Fibroblast of lung (primary cell): Measurements from ENCODE around the gene GPR37L1. TPM values are rescaled to one million over a fixed set of nuclear protein-coding genes. Genes with fewer than 3 reads are reported as not detected.

ENCODE experiments used
- DNase-seq, 2 donors: peaks; one replicate each; pipeline versions ENCODE4 v3.0.0 to v3.0.0-alpha.2; 2010; ENCODE audit warnings: low read depth in 2 of 2
- H2AFZ ChIP-seq: 2 replicates; pipeline ENCODE4 v1.5.1; 2012; ENCODE audit warnings: low read length, control low read depth, inconsistent platforms
- H3K27ac ChIP-seq: 2 replicates; pipeline ENCODE4 v1.5.1; 2011; ENCODE audit warnings: low read length, control low read depth; ENCODE audit not compliant: insufficient read depth
- H3K27me3 ChIP-seq: 2 replicates; pipeline ENCODE4 v1.5.1; 2011; ENCODE audit warnings: mild to moderate bottlenecking, low read length; ENCODE audit not compliant: control insufficient read depth, insufficient read depth
- H3K36me3 ChIP-seq: 2 replicates; pipeline ENCODE4 v1.5.1; 2011; ENCODE audit warnings: low read length; ENCODE audit not compliant: control insufficient read depth, insufficient read depth
- H3K4me1 ChIP-seq: 2 replicates; pipeline ENCODE4 v1.5.1; 2011; ENCODE audit warnings: low read length; ENCODE audit not compliant: control insufficient read depth, insufficient read depth; ENCODE audit errors: extremely low read depth
- H3K4me2 ChIP-seq: 2 replicates; pipeline ENCODE4 v1.5.1; 2011; ENCODE audit warnings: low read length, control low read depth; ENCODE audit not compliant: insufficient read depth; ENCODE audit errors: extremely low read depth
- H3K4me3 ChIP-seq, 4 experiments: fragments of 200-600 bp in 1 of 4; sonication (generic) in 1 of 4; replicated peaks in 1 of 4; 2 replicates each; pipeline ENCODE4 v1.5.1; 2011 to 2016; ENCODE audit warnings: low read length in 4 of 4, low read depth in 3 of 4, mild to moderate bottlenecking in 3 of 4, control low read depth in 2 of 4, inconsistent platforms in 1 of 4, mixed read lengths in 1 of 4; ENCODE audit not compliant: insufficient read depth in 1 of 4; ENCODE audit errors: control extremely low read depth in 1 of 4
- H3K79me2 ChIP-seq: 2 replicates; pipeline ENCODE4 v1.5.1; 2012; ENCODE audit warnings: mild to moderate bottlenecking, low read length, inconsistent platforms; ENCODE audit not compliant: control insufficient read depth, insufficient read depth
- H3K9ac ChIP-seq: 2 replicates; pipeline ENCODE4 v1.5.1; 2011; ENCODE audit warnings: mild to moderate bottlenecking, low read length, control low read depth; ENCODE audit not compliant: insufficient read depth
- H3K9me3 ChIP-seq: 2 replicates; pipeline ENCODE4 v1.5.1; 2012; ENCODE audit warnings: low read depth, low read length; ENCODE audit not compliant: control insufficient read depth, insufficient read depth
- H4K20me1 ChIP-seq: 2 replicates; pipeline ENCODE4 v1.5.1; 2011; ENCODE audit warnings: low read length; ENCODE audit not compliant: control insufficient read depth, insufficient read depth; ENCODE audit errors: extremely low read depth
- CTCF ChIP-seq, 2 donors: IDR thresholded peaks in 1 of 2; conservative IDR thresholded peaks in 1 of 2; 1 replicate in 1 of 2; 2 replicates in 1 of 2; pipeline ENCODE4 v1.5.1; 2011 to 2012; ENCODE audit warnings: low read length in 2 of 2, control low read depth in 1 of 2, inconsistent platforms in 1 of 2, low read depth in 1 of 2, mild to moderate bottlenecking in 1 of 2
- EZH2 ChIP-seq: IDR thresholded peaks from 2 replicates; pipeline ENCODE4 v1.5.1; 2012; ENCODE audit warnings: low read length, control low read depth, mild to moderate bottlenecking; ENCODE audit errors: missing control alignments
- polyA plus RNA-seq, 2 donors: library from polyadenylated mRNA; depleted of rRNA in 1 of 2; stranded (reverse) in 1 of 2; unstranded in 1 of 2; fragments of >200 nt; gene quantifications; 2 replicates each; pipeline ENCODE4 v1.2.1, GENCODE V29; 2011 to 2012; ENCODE audit warnings: missing spikeins in 1 of 2
- total RNA-seq: library from RNA; depleted of rRNA; stranded (reverse); fragments of >200 nt; gene quantifications from 2 replicates; pipeline ENCODE4 v1.2.1, GENCODE V29; 2014

The GPR37L1 gene
- total and polyA plus RNA-seq, 2 donors (not counting 1 experiment from before 2014, with no cell fraction given) = not detected

GRCh38 chr1:202171292-202172014 is 48.7 kb downstream of the GPR37L1 start:
- Histone ChIP-seq H3K36me3 (no peaks in the 10 kb centered on the region), H3K27ac (no peak overlapping the region), H3K4me1 (no peaks in the 10 kb centered on the region), H3K4me3 (no peak overlapping the region), H3K79me2 (no peaks in the 10 kb centered on the region), H3K9ac (no peak overlapping the region), H3K4me2 (no peak overlapping the region), H2AFZ (no peak overlapping the region), H3K27me3 (no peaks in the 10 kb centered on the region), H3K9me3 (no peaks in the 10 kb centered on the region), H4K20me1 (no peaks in the 10 kb centered on the region)
- TF ChIP-seq EZH2 = no peak
- TF ChIP-seq CTCF (conservative IDR thresholded peaks at IDR 0.05 in 1 of 2, IDR thresholded peaks at IDR 0.05 in 1 of 2; ENCODE audit: low read depth in 1 of 2, low read length in 2 of 2) = no peak
- no peak for DNase-seq

- no peak overlapping the region for H3K9ac ChIP-seq
Measured at GRCh38 chr1:202172015-202172355, 49.3 kb downstream of the GPR37L1 start.

GRCh38 chr1:202173993-202174392 is 51.3 kb downstream of the GPR37L1 start:
- no peak overlapping the region for H3K27ac ChIP-seq
- no peak overlapping the region for H3K4me2 ChIP-seq
- H4K20me1 ChIP-seq = no peaks in the 10 kb centered on the region
- no peaks in the 10 kb centered on the region for H3K79me2 ChIP-seq
- H3K36me3 ChIP-seq = no peaks in the 10 kb centered on the region
- peaks cover 6% of the 10 kb centered on the region for H3K27me3 ChIP-seq
- H3K9me3 ChIP-seq = no peaks in the 10 kb centered on the region
- H2AFZ ChIP-seq = no peak overlapping the region
- H3K9ac ChIP-seq = no peak overlapping the region
- no peak overlapping the region for H3K4me3 ChIP-seq
- no peak for DNase-seq
- no peak for TF ChIP-seq EZH2
- no peak for TF ChIP-seq CTCF (conservative IDR thresholded peaks at IDR 0.05 in 1 of 2, IDR thresholded peaks at IDR 0.05 in 1 of 2; ENCODE audit: low read depth in 1 of 2, low read length in 2 of 2)
- no peaks in the 10 kb centered on the region for H3K4me1 ChIP-seq

More at GRCh38 chr1:202172015-202172355, 49.3 kb downstream of the GPR37L1 start:
- no peak for TF ChIP-seq CTCF (conservative IDR thresholded peaks at IDR 0.05 in 1 of 2, IDR thresholded peaks at IDR 0.05 in 1 of 2; ENCODE audit: low read depth in 1 of 2, low read length in 2 of 2)
- no peak for TF ChIP-seq EZH2
- H3K27me3 ChIP-seq = no peaks in the 10 kb centered on the region
- no peaks in the 10 kb centered on the region for H3K36me3 ChIP-seq
- H4K20me1 ChIP-seq = no peaks in the 10 kb centered on the region
- no peak overlapping the region for H2AFZ ChIP-seq
- no peak overlapping the region for H3K4me3 ChIP-seq
- no peaks in the 10 kb centered on the region for H3K4me1 ChIP-seq
- H3K9me3 ChIP-seq = no peaks in the 10 kb centered on the region
- no peak for DNase-seq
- no peak overlapping the region for H3K27ac ChIP-seq
- H3K79me2 ChIP-seq = no peaks in the 10 kb centered on the region
- H3K4me2 ChIP-seq = no peak overlapping the region
